Mesendoderm (in vitro differentiated cells): ENCODE results near the gene AGPAT2.
"Not testable (repeated sequence)": the region's sequence is repeated elsewhere in the genome, so short reads cannot be mapped to it uniquely, and the experiment has no call there.

Experiments used
- DNase-seq: peaks from one replicate; pipeline ENCODE4 v3.0.0; 2013
- H2AK5ac ChIP-seq: 2 replicates; pipeline ENCODE4 v1.6.1; 2013; ENCODE audit warnings: low read length, inconsistent platforms
- H2BK120ac ChIP-seq: 2 replicates; pipeline ENCODE4 v1.6.1; 2013; ENCODE audit warnings: low read depth, mild to moderate bottlenecking, low read length, moderate library complexity, mixed read lengths
- H2BK15ac ChIP-seq: replicated peaks from 2 replicates; pipeline ENCODE4 v1.6.1; 2013; ENCODE audit warnings: low read depth, mild to moderate bottlenecking, moderate library complexity
- H2BK5ac ChIP-seq: 2 replicates; pipeline ENCODE4 v1.6.1; 2013; ENCODE audit warnings: low read length, inconsistent platforms
- H3K18ac ChIP-seq: 2 replicates; pipeline ENCODE4 v1.6.1; 2013; ENCODE audit warnings: mild to moderate bottlenecking, low read length, mixed read lengths
- H3K23ac ChIP-seq: one replicate; pipeline ENCODE4 v1.6.1; 2013; ENCODE audit warnings: low read length
- H3K27ac ChIP-seq: 2 replicates; pipeline ENCODE4 v1.5.1; 2013; ENCODE audit warnings: low read depth, mild to moderate bottlenecking, inconsistent platforms, low read length, moderate library complexity
- H3K27me3 ChIP-seq: 2 replicates; pipeline ENCODE4 v1.6.1; 2013; ENCODE audit warnings: low read length, control low read depth, mild to moderate bottlenecking, inconsistent platforms; ENCODE audit not compliant: insufficient read depth, poor library complexity
- H3K36me3 ChIP-seq: 2 replicates; pipeline ENCODE4 v1.6.1; 2013; ENCODE audit warnings: low read length, inconsistent platforms; ENCODE audit not compliant: control insufficient read depth, insufficient read depth
- H3K4ac ChIP-seq: one replicate; pipeline ENCODE4 v1.6.1; 2013; ENCODE audit warnings: low read depth, mild to moderate bottlenecking, low read length, moderate library complexity
- H3K4me1 ChIP-seq: 2 replicates; pipeline ENCODE4 v1.6.1; 2013; ENCODE audit warnings: low read depth, low read length, inconsistent platforms; ENCODE audit not compliant: control insufficient read depth
- H3K4me2 ChIP-seq: 2 replicates; pipeline ENCODE4 v1.6.1; 2013; ENCODE audit warnings: low read length
- H3K4me3 ChIP-seq: 2 replicates; pipeline ENCODE4 v1.5.1; 2013; ENCODE audit warnings: mild to moderate bottlenecking, low read length
- H3K56ac ChIP-seq: one replicate; pipeline ENCODE4 v1.6.1; 2013; ENCODE audit warnings: low read length
- H3K79me1 ChIP-seq: 2 replicates; pipeline ENCODE4 v1.6.1; 2013; ENCODE audit warnings: low read length, inconsistent platforms
- H3K79me2 ChIP-seq: 2 replicates; pipeline ENCODE4 v1.6.1; 2013; ENCODE audit warnings: mild to moderate bottlenecking, low read length; ENCODE audit not compliant: control insufficient read depth, insufficient read depth
- H3K9ac ChIP-seq: 2 replicates; pipeline ENCODE4 v1.6.1; 2013; ENCODE audit warnings: low read length, inconsistent platforms
- H4K5ac ChIP-seq: one replicate; pipeline ENCODE4 v1.6.1; 2013; ENCODE audit warnings: low read length
- H4K8ac ChIP-seq: one replicate; pipeline ENCODE4 v1.6.1; 2013; ENCODE audit warnings: low read depth, mild to moderate bottlenecking, control low read depth, low read length, moderate library complexity
- WGBS: extraction: QIAGEN DNeasy Blood & Tissue Kit; methylation state at CpG from one replicate; pipeline ENCODE4 v1.1.7; 2013; ENCODE audit warnings: low lambda C conversion rate, missing lambda C conversion rate; ENCODE audit not compliant: insufficient coverage; ENCODE audit errors: extremely low coverage; 5-methylcytosine and 5-hydroxymethylcytosine counted together

The AGPAT2 gene

DNA sequence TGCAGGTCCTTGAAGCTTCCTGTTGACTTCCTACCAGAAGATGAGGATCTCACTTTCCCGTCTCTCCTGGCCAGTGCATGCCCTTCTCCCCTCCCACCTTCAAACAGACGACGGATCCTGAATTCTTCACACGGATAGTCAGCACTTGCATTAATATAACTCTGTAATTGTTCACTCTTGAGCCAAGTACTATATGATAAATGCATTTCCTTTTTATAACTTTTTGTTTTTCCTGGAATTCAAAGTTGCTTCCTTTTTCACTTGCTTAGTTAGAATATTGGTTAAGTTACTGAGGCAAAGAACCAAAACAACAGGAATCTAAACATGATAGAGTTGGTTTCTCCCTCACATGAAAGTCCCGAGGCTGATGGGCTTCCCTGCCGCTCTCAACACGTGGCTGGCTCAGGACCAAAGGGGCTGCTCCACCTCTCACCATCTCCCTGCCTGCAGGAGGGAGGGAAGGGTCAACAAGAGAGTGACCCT lies 44.8 kb downstream of the AGPAT2 start:
- H3K27me3 ChIP-seq, result no peaks in the 10 kb centered on the region
- no peaks in the 10 kb centered on the region for H3K36me3 ChIP-seq
- H3K4ac ChIP-seq, result no peak overlapping the region
- H3K9ac ChIP-seq, result no peak overlapping the region
- H3K4me3 ChIP-seq, result no peak overlapping the region
- WGBS, result no CpG with 5 or more reads among the region's 7 CpGs
- no peak overlapping the region for H3K18ac ChIP-seq
- DNase-seq, result no peak
- H4K5ac ChIP-seq, result no peak overlapping the region
- no peak overlapping the region for H2BK120ac ChIP-seq
- H3K27ac ChIP-seq, result no peak overlapping the region
- no peak overlapping the region for H4K8ac ChIP-seq
- no peak overlapping the region for H2AK5ac ChIP-seq
- H2BK5ac ChIP-seq, result no peak overlapping the region
- H2BK15ac ChIP-seq, result no peak overlapping the region
- no peaks in the 10 kb centered on the region for H3K4me1 ChIP-seq
- H3K4me2 ChIP-seq, result no peak overlapping the region
- H3K79me1 ChIP-seq, result no peaks in the 10 kb centered on the region
- no peaks in the 10 kb centered on the region for H3K79me2 ChIP-seq
- no peak overlapping the region for H3K23ac ChIP-seq
- H3K56ac ChIP-seq, result no peak overlapping the region

DNA sequence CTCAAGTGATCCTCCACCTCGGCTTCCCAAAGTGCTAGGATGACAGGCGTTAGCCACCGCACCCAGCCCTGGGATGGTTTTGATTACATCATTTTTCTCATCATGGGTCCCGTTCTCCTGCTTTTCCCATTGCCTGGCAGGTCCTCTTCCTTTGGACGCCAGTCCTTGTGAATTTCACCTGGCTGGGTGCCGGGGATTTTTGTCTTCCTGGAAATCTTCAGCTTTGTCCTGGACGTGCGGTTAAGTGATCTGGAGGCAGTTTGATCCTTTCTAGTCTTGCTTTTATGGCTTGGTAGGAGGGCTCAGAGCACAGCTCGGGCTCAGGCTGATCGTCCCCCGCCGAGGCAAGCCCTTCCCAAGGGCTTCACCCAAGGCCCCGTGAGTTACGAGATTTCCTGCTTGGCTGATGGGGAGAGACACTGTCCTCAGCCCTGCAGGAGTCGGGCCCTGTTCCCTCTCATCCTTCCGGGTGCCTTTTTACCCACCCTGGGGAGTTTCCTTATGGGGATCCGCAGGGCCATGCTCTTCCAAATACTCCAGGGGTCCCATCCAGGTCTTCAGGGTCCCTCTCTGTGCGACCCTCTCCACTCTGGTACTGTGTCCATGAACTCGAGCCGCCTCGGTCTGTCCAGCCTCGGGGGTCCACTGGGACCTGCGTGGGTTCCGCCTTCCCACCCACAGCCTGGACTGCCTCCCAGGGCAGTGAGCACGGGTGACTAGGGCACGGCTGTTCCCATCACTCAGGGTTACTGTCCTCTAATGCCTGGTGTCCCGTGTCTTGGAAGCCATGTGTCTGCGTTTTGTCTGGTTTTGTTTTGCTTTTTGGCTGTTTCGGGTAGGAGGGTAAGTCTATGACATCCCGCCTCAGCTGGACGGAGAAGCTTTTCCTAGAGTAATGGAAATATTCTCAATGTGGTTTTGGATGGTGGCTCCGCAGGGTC lies 46.8 kb downstream of the AGPAT2 start:
- no CpG with 5 or more reads among the region's 32 CpGs for WGBS
- H3K23ac ChIP-seq, result no peak overlapping the region
- no peak overlapping the region for H3K9ac ChIP-seq
- H2BK15ac ChIP-seq, result no peak overlapping the region
- H4K5ac ChIP-seq, result no peak overlapping the region
- H3K56ac ChIP-seq, result no peak overlapping the region
- no peak overlapping the region for H3K4ac ChIP-seq
- H3K27ac ChIP-seq, result no peak overlapping the region
- H2BK120ac ChIP-seq, result no peak overlapping the region
- no peak overlapping the region for H3K18ac ChIP-seq
- no peaks in the 10 kb centered on the region for H3K79me1 ChIP-seq
- H2BK5ac ChIP-seq, result no peak overlapping the region
- no peak overlapping the region for H4K8ac ChIP-seq
- no peak for DNase-seq
- H3K79me2 ChIP-seq, result no peaks in the 10 kb centered on the region
- no peak overlapping the region for H3K4me2 ChIP-seq
- H2AK5ac ChIP-seq, result no peak overlapping the region
- H3K4me3 ChIP-seq, result no peak overlapping the region
- H3K27me3 ChIP-seq, result no peaks in the 10 kb centered on the region
- H3K4me1 ChIP-seq, result no peaks in the 10 kb centered on the region
- no peaks in the 10 kb centered on the region for H3K36me3 ChIP-seq

DNA sequence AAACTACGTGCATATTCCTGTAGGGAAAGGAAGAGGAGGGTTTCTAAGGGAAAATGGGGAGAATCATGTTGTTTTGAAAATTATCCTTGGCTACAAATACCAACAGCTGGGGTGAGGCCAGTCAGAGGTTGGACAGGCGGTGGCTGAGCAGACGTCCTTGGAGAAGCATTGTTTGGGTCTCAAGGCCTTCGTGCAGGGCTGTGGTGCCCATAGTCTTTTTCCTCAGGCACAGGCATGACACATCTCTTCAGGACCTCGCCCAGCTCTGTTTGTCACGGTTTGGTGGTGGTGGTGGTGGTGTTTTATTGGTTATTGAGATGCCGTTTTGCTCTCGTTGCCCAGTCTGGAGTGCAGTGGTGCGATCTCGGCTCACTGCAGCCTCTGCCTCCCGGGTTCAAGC lies 52.4 kb downstream of the AGPAT2 start:
- no CpG with 5 or more reads among the region's 11 CpGs for WGBS
- H3K36me3 ChIP-seq, result no peaks in the 10 kb centered on the region
- no peak overlapping the region for H3K23ac ChIP-seq
- H3K27ac ChIP-seq, result no peak overlapping the region
- no peak overlapping the region for H2BK5ac ChIP-seq
- no peak overlapping the region for H3K18ac ChIP-seq
- no peaks in the 10 kb centered on the region for H3K79me2 ChIP-seq
- DNase-seq, result no peak
- no peak overlapping the region for H3K4me2 ChIP-seq
- no peak overlapping the region for H4K5ac ChIP-seq
- H3K9ac ChIP-seq, result no peak overlapping the region
- no peak overlapping the region for H3K4ac ChIP-seq
- no peaks in the 10 kb centered on the region for H3K4me1 ChIP-seq
- H2AK5ac ChIP-seq, result no peak overlapping the region
- no peaks in the 10 kb centered on the region for H3K79me1 ChIP-seq
- H2BK15ac ChIP-seq, result no peak overlapping the region
- H3K56ac ChIP-seq, result no peak overlapping the region
- no peak overlapping the region for H4K8ac ChIP-seq
- H3K4me3 ChIP-seq, result no peak overlapping the region
- H3K27me3 ChIP-seq, result no peaks in the 10 kb centered on the region
- H2BK120ac ChIP-seq, result no peak overlapping the region

DNA sequence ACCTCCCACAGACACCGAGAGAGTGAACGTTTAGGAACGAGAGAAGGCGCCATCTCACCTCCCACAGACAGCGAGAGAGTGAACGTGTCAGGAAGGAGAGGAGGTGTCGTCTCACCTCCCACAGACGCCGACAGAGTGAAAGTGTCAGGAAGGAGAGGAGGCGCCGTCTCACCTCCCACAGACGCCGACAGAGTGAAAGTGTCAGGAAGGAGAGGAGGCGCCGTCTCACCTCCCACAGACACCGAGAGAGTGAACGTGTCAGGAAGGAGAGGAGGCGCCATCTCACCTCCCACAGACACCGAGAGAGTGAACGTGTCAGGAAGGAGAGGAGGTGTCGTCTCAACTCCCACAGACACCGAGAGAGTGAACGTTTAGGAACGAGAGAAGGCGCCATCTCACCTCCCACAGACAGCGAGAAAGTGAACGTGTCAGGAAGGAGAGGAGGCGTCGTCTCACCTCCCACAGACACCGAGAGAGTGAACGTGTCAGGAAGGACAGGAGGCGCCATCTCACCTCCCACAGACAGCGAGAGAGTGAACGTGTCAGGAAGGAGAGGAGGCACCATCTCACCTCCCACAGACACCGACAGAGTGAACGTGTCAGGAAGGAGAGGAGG lies 54.7 kb downstream of the AGPAT2 start:
- WGBS, result no CpG with 5 or more reads among the region's 36 CpGs
- not testable (repeated sequence) for DNase-seq

DNA sequence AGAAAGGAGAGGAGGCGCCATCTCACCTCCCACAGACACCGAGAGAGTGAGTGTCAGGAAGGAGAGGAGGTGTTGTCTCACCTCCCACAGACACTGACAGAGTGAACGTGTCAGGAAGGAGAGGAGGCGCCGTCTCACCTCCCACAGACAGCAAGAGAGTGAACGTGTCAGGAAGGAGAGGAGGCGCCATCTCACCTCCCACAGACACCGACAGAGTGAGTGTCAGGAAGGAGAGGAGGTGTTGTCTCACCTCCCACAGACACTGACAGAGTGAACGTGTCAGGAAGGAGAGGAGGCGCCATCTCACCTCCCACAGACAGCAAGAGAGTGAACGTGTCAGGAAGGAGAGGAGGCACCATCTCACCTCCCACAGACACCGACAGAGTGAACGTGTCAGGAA lies 55.2 kb downstream of the AGPAT2 start:
- not testable (repeated sequence) for DNase-seq, H3K79me1 ChIP-seq, H3K23ac ChIP-seq, H3K4me2 ChIP-seq, H2BK5ac ChIP-seq, H3K4ac ChIP-seq, H3K79me2 ChIP-seq, H3K4me3 ChIP-seq, H3K18ac ChIP-seq, H3K36me3 ChIP-seq, H4K8ac ChIP-seq, H3K9ac ChIP-seq, H2BK120ac ChIP-seq, H3K4me1 ChIP-seq, H2BK15ac ChIP-seq, H3K27me3 ChIP-seq, H3K56ac ChIP-seq, H4K5ac ChIP-seq, H3K27ac ChIP-seq, H2AK5ac ChIP-seq
- WGBS, result no CpG with 5 or more reads among the region's 13 CpGs

More for the DNA sequence above, 54.7 kb downstream of the AGPAT2 start:
- not testable (repeated sequence) for H4K5ac ChIP-seq, H3K79me2 ChIP-seq, H3K4me1 ChIP-seq, H2BK15ac ChIP-seq, H2AK5ac ChIP-seq, H3K4me2 ChIP-seq, H3K36me3 ChIP-seq, H3K56ac ChIP-seq, H4K8ac ChIP-seq, H3K4me3 ChIP-seq, H2BK120ac ChIP-seq, H3K27me3 ChIP-seq, H3K79me1 ChIP-seq, H3K18ac ChIP-seq, H2BK5ac ChIP-seq, H3K23ac ChIP-seq, H3K4ac ChIP-seq, H3K27ac ChIP-seq, H3K9ac ChIP-seq
